ENCODE results near the gene KIAA0319L. TPM values are rescaled to one million over a fixed set of nuclear protein-coding genes. Genes with fewer than 3 reads are reported as not detected.

KIAA0319L gene
- total and polyA plus RNA-seq, 2 experiments from 2014 or later = 27.2 to 75.1 TPM

- no peaks in the 10 kb centered on the region for H3K9me2 ChIP-seq (ENCODE audit: insufficient read depth)
- TF ChIP-seq, protein P1, sequence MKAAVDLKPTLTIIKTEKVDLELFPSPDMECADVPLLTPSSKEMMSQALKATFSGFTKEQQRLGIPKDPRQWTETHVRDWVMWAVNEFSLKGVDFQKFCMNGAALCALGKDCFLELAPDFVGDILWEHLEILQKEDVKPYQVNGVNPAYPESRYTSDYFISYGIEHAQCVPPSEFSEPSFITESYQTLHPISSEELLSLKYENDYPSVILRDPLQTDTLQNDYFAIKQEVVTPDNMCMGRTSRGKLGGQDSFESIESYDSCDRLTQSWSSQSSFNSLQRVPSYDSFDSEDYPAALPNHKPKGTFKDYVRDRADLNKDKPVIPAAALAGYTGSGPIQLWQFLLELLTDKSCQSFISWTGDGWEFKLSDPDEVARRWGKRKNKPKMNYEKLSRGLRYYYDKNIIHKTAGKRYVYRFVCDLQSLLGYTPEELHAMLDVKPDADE (IDR thresholded peaks at IDR 0.05) = no peak
- TF ChIP-seq NANOG (IDR thresholded peaks at IDR 0.05; ENCODE audit: borderline replicate concordance) (no peak), STAT1 (IDR thresholded peaks at IDR 0.05; ENCODE audit: unreplicated experiment) (no peak), EZH2 (IDR thresholded peaks at IDR 0.05; ENCODE audit: low read depth, unreplicated experiment) (no peak)
- H3K9me3 Mint-ChIP-seq = no peaks in the 10 kb centered on the region
- H3K27me3 Mint-ChIP-seq (ENCODE audit: insufficient read depth, low read depth, poor library complexity) = peaks cover 18% of the 10 kb centered on the region
- H3K4me2 ChIP-seq = no peak overlapping the region
- no peak overlapping the region for H3K27ac ChIP-seq (ENCODE audit: low read depth)
- no peak overlapping the region for H2AFZ ChIP-seq
- no peak for DNase-seq (ENCODE audit: low spot score)
- H3F3A ChIP-seq (replicated peaks; ENCODE audit: low read depth) = no peaks in the 10 kb centered on the region
- H3K4me3 Mint-ChIP-seq = no peak overlapping the region
- no peaks in the 10 kb centered on the region for H3K79me2 ChIP-seq (replicated peaks; ENCODE audit: insufficient read depth)
- H3K36me3 ChIP-seq (ENCODE audit: insufficient read depth) = peaks cover 11% of the 10 kb centered on the region; the same call in 1 of the 2 replicates
- no peak overlapping the region for H3K4me3 ChIP-seq
- H3K27me3 ChIP-seq (ENCODE audit: insufficient read depth) = no peaks in the 10 kb centered on the region
- peaks cover 2% of the 10 kb centered on the region; the same call in 1 of the 3 replicates for H3K4me1 Mint-ChIP-seq
- no peaks in the 10 kb centered on the region; the same call in none of the 2 replicates for H4K20me1 ChIP-seq (replicated peaks; ENCODE audit: insufficient read depth)
- H3K27ac Mint-ChIP-seq = no peak overlapping the region
- peaks cover 65% of the 10 kb centered on the region for H3K36me3 Mint-ChIP-seq (ENCODE audit: low read depth)
- H3K4me1 ChIP-seq (ENCODE audit: insufficient read depth) = no peaks in the 10 kb centered on the region
- no peak for ATAC-seq
Observed at GRCh38 chr1:35437200-35437599, 120.0 kb downstream of the KIAA0319L start.

- TF ChIP-seq ZNF331 (CRISPR knock-in tag; IDR thresholded peaks at IDR 0.05; ENCODE audit: low read depth) (no peak), EZH2phosphoT487 (IDR thresholded peaks at IDR 0.05; ENCODE audit: unreplicated experiment) (no peak)
- TF ChIP-seq, protein P2, sequence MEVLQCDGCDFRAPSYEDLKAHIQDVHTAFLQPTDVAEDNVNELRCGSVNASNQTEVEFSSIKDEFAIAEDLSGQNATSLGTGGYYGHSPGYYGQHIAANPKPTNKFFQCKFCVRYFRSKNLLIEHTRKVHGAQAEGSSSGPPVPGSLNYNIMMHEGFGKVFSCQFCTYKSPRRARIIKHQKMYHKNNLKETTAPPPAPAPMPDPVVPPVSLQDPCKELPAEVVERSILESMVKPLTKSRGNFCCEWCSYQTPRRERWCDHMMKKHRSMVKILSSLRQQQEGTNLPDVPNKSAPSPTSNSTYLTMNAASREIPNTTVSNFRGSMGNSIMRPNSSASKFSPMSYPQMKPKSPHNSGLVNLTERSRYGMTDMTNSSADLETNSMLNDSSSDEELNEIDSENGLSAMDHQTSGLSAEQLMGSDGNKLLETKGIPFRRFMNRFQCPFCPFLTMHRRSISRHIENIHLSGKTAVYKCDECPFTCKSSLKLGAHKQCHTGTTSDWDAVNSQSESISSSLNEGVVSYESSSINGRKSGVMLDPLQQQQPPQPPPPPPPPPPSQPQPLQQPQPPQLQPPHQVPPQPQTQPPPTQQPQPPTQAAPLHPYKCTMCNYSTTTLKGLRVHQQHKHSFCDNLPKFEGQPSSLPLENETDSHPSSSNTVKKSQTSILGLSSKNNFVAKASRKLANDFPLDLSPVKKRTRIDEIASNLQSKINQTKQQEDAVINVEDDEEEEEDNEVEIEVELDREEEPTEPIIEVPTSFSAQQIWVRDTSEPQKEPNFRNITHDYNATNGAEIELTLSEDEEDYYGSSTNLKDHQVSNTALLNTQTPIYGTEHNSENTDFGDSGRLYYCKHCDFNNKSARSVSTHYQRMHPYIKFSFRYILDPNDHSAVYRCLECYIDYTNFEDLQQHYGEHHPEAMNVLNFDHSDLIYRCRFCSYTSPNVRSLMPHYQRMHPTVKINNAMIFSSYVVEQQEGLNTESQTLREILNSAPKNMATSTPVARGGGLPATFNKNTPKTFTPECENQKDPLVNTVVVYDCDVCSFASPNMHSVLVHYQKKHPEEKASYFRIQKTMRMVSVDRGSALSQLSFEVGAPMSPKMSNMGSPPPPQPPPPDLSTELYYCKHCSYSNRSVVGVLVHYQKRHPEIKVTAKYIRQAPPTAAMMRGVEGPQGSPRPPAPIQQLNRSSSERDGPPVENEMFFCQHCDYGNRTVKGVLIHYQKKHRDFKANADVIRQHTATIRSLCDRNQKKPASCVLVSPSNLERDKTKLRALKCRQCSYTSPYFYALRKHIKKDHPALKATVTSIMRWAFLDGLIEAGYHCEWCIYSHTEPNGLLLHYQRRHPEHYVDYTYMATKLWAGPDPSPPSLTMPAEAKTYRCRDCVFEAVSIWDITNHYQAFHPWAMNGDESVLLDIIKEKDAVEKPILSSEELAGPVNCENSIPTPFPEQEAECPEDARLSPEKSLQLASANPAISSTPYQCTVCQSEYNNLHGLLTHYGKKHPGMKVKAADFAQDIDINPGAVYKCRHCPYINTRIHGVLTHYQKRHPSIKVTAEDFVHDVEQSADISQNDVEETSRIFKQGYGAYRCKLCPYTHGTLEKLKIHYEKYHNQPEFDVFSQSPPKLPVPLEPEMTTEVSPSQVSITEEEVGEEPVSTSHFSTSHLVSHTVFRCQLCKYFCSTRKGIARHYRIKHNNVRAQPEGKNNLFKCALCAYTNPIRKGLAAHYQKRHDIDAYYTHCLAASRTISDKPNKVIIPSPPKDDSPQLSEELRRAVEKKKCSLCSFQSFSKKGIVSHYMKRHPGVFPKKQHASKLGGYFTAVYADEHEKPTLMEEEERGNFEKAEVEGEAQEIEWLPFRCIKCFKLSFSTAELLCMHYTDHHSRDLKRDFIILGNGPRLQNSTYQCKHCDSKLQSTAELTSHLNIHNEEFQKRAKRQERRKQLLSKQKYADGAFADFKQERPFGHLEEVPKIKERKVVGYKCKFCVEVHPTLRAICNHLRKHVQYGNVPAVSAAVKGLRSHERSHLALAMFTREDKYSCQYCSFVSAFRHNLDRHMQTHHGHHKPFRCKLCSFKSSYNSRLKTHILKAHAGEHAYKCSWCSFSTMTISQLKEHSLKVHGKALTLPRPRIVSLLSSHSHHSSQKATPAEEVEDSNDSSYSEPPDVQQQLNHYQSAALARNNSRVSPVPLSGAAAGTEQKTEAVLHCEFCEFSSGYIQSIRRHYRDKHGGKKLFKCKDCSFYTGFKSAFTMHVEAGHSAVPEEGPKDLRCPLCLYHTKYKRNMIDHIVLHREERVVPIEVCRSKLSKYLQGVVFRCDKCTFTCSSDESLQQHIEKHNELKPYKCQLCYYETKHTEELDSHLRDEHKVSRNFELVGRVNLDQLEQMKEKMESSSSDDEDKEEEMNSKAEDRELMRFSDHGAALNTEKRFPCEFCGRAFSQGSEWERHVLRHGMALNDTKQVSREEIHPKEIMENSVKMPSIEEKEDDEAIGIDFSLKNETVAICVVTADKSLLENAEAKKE (CRISPR knock-in tag; IDR thresholded peaks at IDR 0.05) = no peak
- Histone ChIP-seq H3K79me2 (replicated peaks; ENCODE audit: insufficient read depth) (no peaks in the 10 kb centered on the region), H3K36me3 (ENCODE audit: insufficient read depth) (peaks cover 11% of the 10 kb centered on the region; the same call in 1 of the 2 replicates), H3K27ac (ENCODE audit: low read depth) (no peak overlapping the region), H3K9me2 (ENCODE audit: insufficient read depth) (no peaks in the 10 kb centered on the region), H4K20me1 (replicated peaks; ENCODE audit: insufficient read depth) (no peaks in the 10 kb centered on the region; the same call in none of the 2 replicates), H3K4me3 (no peak overlapping the region), H3K27me3 (ENCODE audit: insufficient read depth) (no peaks in the 10 kb centered on the region), H2AFZ (no peak overlapping the region), H3K4me2 (no peak overlapping the region), H3K4me1 (ENCODE audit: insufficient read depth) (no peaks in the 10 kb centered on the region), H3F3A (replicated peaks; ENCODE audit: low read depth) (no peaks in the 10 kb centered on the region)
- no peaks in the 10 kb centered on the region for H3K9me3 Mint-ChIP-seq
- peaks cover 59% of the 10 kb centered on the region for H3K36me3 Mint-ChIP-seq (ENCODE audit: low read depth)
- peaks cover 2% of the 10 kb centered on the region; the same call in 1 of the 3 replicates for H3K4me1 Mint-ChIP-seq
- DNase-seq (ENCODE audit: low spot score) (no peak), ATAC-seq (no peak)
- no peak overlapping the region for H3K4me3 Mint-ChIP-seq
- peaks cover 18% of the 10 kb centered on the region for H3K27me3 Mint-ChIP-seq (ENCODE audit: insufficient read depth, low read depth, poor library complexity)
- H3K27ac Mint-ChIP-seq = no peak overlapping the region
Observed at GRCh38 chr1:35436078-35436477, 121.1 kb downstream of the KIAA0319L start.

All from GM23338 (cell line).